NT2/D1 (cell line): Measurements from ENCODE around the gene CSK.

Source experiments
- DNase-seq: peaks from one replicate; pipeline ENCODE4 v3.0.0-alpha.2; 2011; ENCODE audit warnings: low read depth, low spot score
- H3K27me3 ChIP-seq: 2 replicates; pipeline ENCODE4 v1.6.0; 2011; ENCODE audit warnings: mild to moderate bottlenecking; ENCODE audit not compliant: insufficient read length, insufficient read depth
- H3K36me3 ChIP-seq: 2 replicates; pipeline ENCODE4 v1.6.1; 2011; ENCODE audit warnings: mild to moderate bottlenecking, low read length, mixed read lengths; ENCODE audit not compliant: insufficient read depth, insufficient read length
- H3K4me1 ChIP-seq: 2 replicates; pipeline ENCODE4 v1.5.1; 2011; ENCODE audit not compliant: insufficient read depth, insufficient read length
- H3K4me3 ChIP-seq: 2 replicates; pipeline ENCODE4 v1.5.1; 2011; ENCODE audit warnings: low read depth; ENCODE audit not compliant: insufficient read length
- H3K9ac ChIP-seq: 2 replicates; pipeline ENCODE4 v1.6.0; 2011; ENCODE audit warnings: low read depth; ENCODE audit not compliant: insufficient read length
- H3K9me3 ChIP-seq: 2 replicates; pipeline ENCODE4 v1.5.1; 2011; ENCODE audit warnings: mild to moderate bottlenecking, low read length; ENCODE audit not compliant: insufficient read depth
- SUZ12 ChIP-seq: IDR thresholded peaks from 2 replicates; pipeline ENCODE4 v1.6.1; 2011; ENCODE audit not compliant: insufficient read length, insufficient read depth; ENCODE audit errors: extremely low read depth
- YY1 ChIP-seq: IDR thresholded peaks from 2 replicates; pipeline ENCODE4 v1.6.1; 2011; ENCODE audit not compliant: insufficient read length, insufficient read depth
- ZNF274 ChIP-seq: IDR thresholded peaks from 2 replicates; pipeline ENCODE4 v1.6.1; 2011; ENCODE audit warnings: mild to moderate bottlenecking, low read depth, low read length

The CSK gene

GRCh38 chr15:74789171-74789631 lies 7.3 kb downstream of the CSK start:
- peaks cover 31% of the 10 kb centered on the region for H3K36me3 ChIP-seq
- H3K4me1 ChIP-seq = peaks cover 51% of the 10 kb centered on the region
- no peaks in the 10 kb centered on the region for H3K9me3 ChIP-seq
- no peaks in the 10 kb centered on the region for H3K27me3 ChIP-seq
- TF ChIP-seq ZNF274 (no peak), YY1 (no peak), SUZ12 (no peak)
- no peak overlapping the region for H3K9ac ChIP-seq
- no peak for DNase-seq
- no peak overlapping the region for H3K4me3 ChIP-seq

- Histone ChIP-seq H3K4me1 (peaks cover 54% of the 10 kb centered on the region), H3K4me3 (no peak overlapping the region), H3K27me3 (no peaks in the 10 kb centered on the region), H3K9me3 (no peaks in the 10 kb centered on the region), H3K36me3 (peaks cover 30% of the 10 kb centered on the region), H3K9ac (no peak overlapping the region)
- TF ChIP-seq ZNF274 (no peak), SUZ12 (no peak), YY1 (no peak)
- DNase-seq = no peak
These were observed 7.8 kb downstream of the CSK start for GRCh38 chr15:74789741-74790079.

- H3K4me3 ChIP-seq = no peak overlapping the region
- no peaks in the 10 kb centered on the region for H3K9me3 ChIP-seq
- no peak for DNase-seq
- H3K9ac ChIP-seq = no peak overlapping the region
- H3K27me3 ChIP-seq = no peaks in the 10 kb centered on the region
- H3K4me1 ChIP-seq = peaks cover 57% of the 10 kb centered on the region
- peaks cover 28% of the 10 kb centered on the region for H3K36me3 ChIP-seq
- no peak for TF ChIP-seq YY1
- no peak for TF ChIP-seq SUZ12
- no peak for TF ChIP-seq ZNF274
These were observed 8.4 kb downstream of the CSK start for GRCh38 chr15:74790080-74790916.

- Histone ChIP-seq H3K9ac (no peak overlapping the region), H3K4me1 (peaks cover 57% of the 10 kb centered on the region), H3K36me3 (peaks cover 29% of the 10 kb centered on the region), H3K9me3 (no peaks in the 10 kb centered on the region), H3K27me3 (no peaks in the 10 kb centered on the region), H3K4me3 (no peak overlapping the region)
- TF ChIP-seq SUZ12 (no peak), ZNF274 (no peak), YY1 (no peak)
- DNase-seq = no peak
These were observed 9.1 kb downstream of the CSK start for GRCh38 chr15:74791007-74791406.

- H3K4me1 ChIP-seq = peaks cover 55% of the 10 kb centered on the region
- H3K36me3 ChIP-seq = peaks cover 32% of the 10 kb centered on the region
- TF ChIP-seq SUZ12 (no peak), ZNF274 (no peak), YY1 (no peak)
- no peak overlapping the region for H3K4me3 ChIP-seq
- no peak overlapping the region for H3K9ac ChIP-seq
- DNase-seq = no peak
- H3K27me3 ChIP-seq = no peaks in the 10 kb centered on the region
- H3K9me3 ChIP-seq = no peaks in the 10 kb centered on the region
These were observed 9.8 kb downstream of the CSK start for GRCh38 chr15:74791667-74792066.

- peaks cover 47% of the 10 kb centered on the region for H3K4me1 ChIP-seq
- TF ChIP-seq SUZ12 (no peak), YY1 (no peak), ZNF274 (no peak)
- DNase-seq = no peak
- H3K27me3 ChIP-seq = no peaks in the 10 kb centered on the region
- peaks cover 32% of the 10 kb centered on the region for H3K36me3 ChIP-seq
- H3K9me3 ChIP-seq = no peaks in the 10 kb centered on the region
- H3K4me3 ChIP-seq = no peak overlapping the region
- no peak overlapping the region for H3K9ac ChIP-seq
These were observed 10.5 kb downstream of the CSK start for GRCh38 chr15:74792227-74793016.
